Keratinocyte (primary cell): ENCODE measurements around the gene GATA3. TPM values are rescaled to one million over a fixed set of nuclear protein-coding genes. Genes with fewer than 3 reads are reported as not detected.

ENCODE experiments used
- DNase-seq: peaks from one replicate; pipeline ENCODE4 v3.0.0-alpha.2; 2011; ENCODE audit warnings: low read depth, missing footprints, low spot score
- FAIRE-seq: peaks from 2 replicates; lab custom pipeline; 2011; peaks lifted over from hg19 to GRCh38; lab: Jason Lieb, UNC
- H2AFZ ChIP-seq: 2 replicates; pipeline ENCODE4 v1.6.0; 2012; ENCODE audit warnings: low read length, control low read depth, inconsistent platforms; ENCODE audit not compliant: control insufficient read depth
- H3K27ac ChIP-seq: 2 replicates; pipeline ENCODE4 v1.5.1; 2011; ENCODE audit warnings: low read length; ENCODE audit not compliant: control insufficient read depth, insufficient read depth
- H3K27me3 ChIP-seq: 3 replicates; pipeline ENCODE4 v1.6.0; 2011; ENCODE audit warnings: low read length; ENCODE audit not compliant: control insufficient read depth, insufficient read depth; ENCODE audit errors: extremely low read depth
- H3K36me3 ChIP-seq, 2 experiments: 2 replicates in 1 of 2; 3 replicates in 1 of 2; pipeline ENCODE4 v1.5.1; 2011; ENCODE audit warnings: low read length in 2 of 2, mild to moderate bottlenecking in 1 of 2; ENCODE audit not compliant: control insufficient read depth in 2 of 2, insufficient read depth in 2 of 2; ENCODE audit errors: extremely low read depth in 1 of 2
- H3K4me1 ChIP-seq: 3 replicates; pipeline ENCODE4 v1.5.1; 2011; ENCODE audit warnings: low read length; ENCODE audit not compliant: control insufficient read depth, insufficient read depth; ENCODE audit errors: extremely low read depth
- H3K4me2 ChIP-seq: 3 replicates; pipeline ENCODE4 v1.6.0; 2011; ENCODE audit warnings: low read depth, low read length; ENCODE audit not compliant: control insufficient read depth, insufficient read depth; ENCODE audit errors: extremely low read depth
- H3K4me3 ChIP-seq, 3 experiments: fragments of 200-600 bp in 1 of 3; sonication (generic) in 1 of 3; 2 replicates in 2 of 3; 3 replicates in 1 of 3; pipeline ENCODE4 v1.5.1; 2011 to 2016; ENCODE audit warnings: low read length in 3 of 3, mild to moderate bottlenecking in 3 of 3, control low read depth in 2 of 3, inconsistent platforms in 1 of 3, low read depth in 1 of 3, mixed read lengths in 1 of 3, mixed run types in 1 of 3, moderate library complexity in 1 of 3; ENCODE audit not compliant: control insufficient read depth in 2 of 3, insufficient read depth in 2 of 3; ENCODE audit errors: extremely low read depth in 1 of 3
- H3K79me2 ChIP-seq: 2 replicates; pipeline ENCODE4 v1.6.0; 2012; ENCODE audit warnings: low read length; ENCODE audit not compliant: control insufficient read depth, insufficient read depth
- H3K9ac ChIP-seq: 3 replicates; pipeline ENCODE4 v1.6.0; 2011; ENCODE audit warnings: low read length; ENCODE audit not compliant: control insufficient read depth, insufficient read depth; ENCODE audit errors: extremely low read depth
- H3K9me1 ChIP-seq: 3 replicates; pipeline ENCODE4 v1.6.0; 2011; ENCODE audit warnings: low read length; ENCODE audit not compliant: control insufficient read depth, insufficient read depth; ENCODE audit errors: extremely low read depth
- H3K9me3 ChIP-seq: 2 replicates; pipeline ENCODE4 v1.5.1; 2012; ENCODE audit warnings: low read depth, low read length; ENCODE audit not compliant: control insufficient read depth
- H4K20me1 ChIP-seq: 3 replicates; pipeline ENCODE4 v1.6.0; 2011; ENCODE audit warnings: low read length; ENCODE audit not compliant: control insufficient read depth, insufficient read depth; ENCODE audit errors: extremely low read depth
- CTCF ChIP-seq, 3 experiments: IDR thresholded peaks in 1 of 3; conservative IDR thresholded peaks in 1 of 3; optimal IDR thresholded peaks in 1 of 3; 2 replicates in 2 of 3; 3 replicates in 1 of 3; pipeline versions ENCODE3 to v1.5.1; 2011; ENCODE audit warnings: low read length in 3 of 3, mild to moderate bottlenecking in 3 of 3, moderate library complexity in 2 of 3, control low read depth in 1 of 3, inconsistent platforms in 1 of 3; ENCODE audit not compliant: insufficient read depth in 2 of 3; ENCODE audit errors: extremely low read depth in 1 of 3
- EZH2 ChIP-seq: IDR thresholded peaks from one replicate; pipeline ENCODE4 v1.6.1; 2012; ENCODE audit warnings: inconsistent platforms, mild to moderate bottlenecking, low read length, moderate library complexity
- dilution Hi-C: fragments of 300-500 bp; cut with MboI; formaldehyde crosslinking; loops from one replicate; pipeline ENCODE4 v1.7.0; 2020; ENCODE audit warnings: low sequenced_read_pairs; ENCODE audit not compliant: extremely low pct_ligation_motif_present
- polyA plus RNA-seq, 5 experiments: library from polyadenylated mRNA; depleted of rRNA in 3 of 5; stranded (reverse) in 3 of 5; stranded (forward) in 1 of 5; unstranded in 1 of 5; fragments of >200 nt; gene quantifications; 1 replicate in 1 of 5; 2 replicates in 3 of 5; 3 replicates in 1 of 5; pipeline versions ENCODE4 v1.2.1 to v1.2.3, GENCODE V29; 2011 to 2012; ENCODE audit warnings: missing spikeins in 2 of 5, low read depth in 1 of 5, low replicate concordance in 1 of 5

Gene GATA3
- polyA plus RNA-seq, 1 donor (not counting 4 experiments of a cell fraction or from before 2014, with no cell fraction given), result 4.0 TPM

GRCh38 chr10:8061274-8062211 is 7.1 kb downstream of the GATA3 start:
- peaks cover 18 to 30% of the 10 kb centered on the region in 2 experiments for H3K36me3 ChIP-seq
- peak overlapping the region; percentile 82 for H3K27ac ChIP-seq
- peak overlapping the region; percentile 82 to 97 (median 87) for H3K4me3 ChIP-seq
- TF ChIP-seq CTCF (optimal IDR thresholded peaks at IDR 0.05 in 1 of 3, IDR thresholded peaks at IDR 0.05 in 1 of 3, conservative IDR thresholded peaks at IDR 0.05 in 1 of 3; ENCODE audit: extremely low read depth in 1 of 3, insufficient read depth in 2 of 3, low read length in 3 of 3), result no peak
- TF ChIP-seq EZH2, result no peak
- no peaks in the 10 kb centered on the region for H3K9me3 ChIP-seq
- H2AFZ ChIP-seq, result peak overlapping the region; percentile 20
- no peak for DNase-seq
- H3K27me3 ChIP-seq, result no peaks in the 10 kb centered on the region
- H4K20me1 ChIP-seq, result no peaks in the 10 kb centered on the region
- no peaks in the 10 kb centered on the region for H3K9me1 ChIP-seq
- peaks cover 74% of the 10 kb centered on the region for H3K79me2 ChIP-seq
- peak overlapping the region; percentile 86 for H3K9ac ChIP-seq
- peak; percentile 46 for FAIRE-seq
- H3K4me2 ChIP-seq, result peak overlapping the region; percentile 95
- H3K4me1 ChIP-seq, result peaks cover 90% of the 10 kb centered on the region
- dilution Hi-C loops, result no loop called here

GRCh38 chr10:8063128-8063908 is 8.8 kb downstream of the GATA3 start:
- no peak overlapping the region for H3K27ac ChIP-seq
- H3K4me1 ChIP-seq, result peaks cover 81% of the 10 kb centered on the region
- no peak overlapping the region for H2AFZ ChIP-seq
- H4K20me1 ChIP-seq, result no peaks in the 10 kb centered on the region
- H3K79me2 ChIP-seq, result peaks cover 63% of the 10 kb centered on the region
- peaks cover 20 to 41% of the 10 kb centered on the region in 2 experiments for H3K36me3 ChIP-seq
- DNase-seq (no peak), FAIRE-seq (no peak)
- peak overlapping the region; percentile 95 for H3K4me2 ChIP-seq
- TF ChIP-seq CTCF (optimal IDR thresholded peaks at IDR 0.05 in 1 of 3, IDR thresholded peaks at IDR 0.05 in 1 of 3, conservative IDR thresholded peaks at IDR 0.05 in 1 of 3; ENCODE audit: extremely low read depth in 1 of 3, insufficient read depth in 2 of 3, low read length in 3 of 3) (no peak), EZH2 (no peak)
- no peaks in the 10 kb centered on the region for H3K9me3 ChIP-seq
- dilution Hi-C loops, result no loop called here
- no peaks in the 10 kb centered on the region for H3K27me3 ChIP-seq
- peak overlapping the region; percentile 35 for H3K9ac ChIP-seq
- peak overlapping the region in 2 of 3 experiments; percentile 30 to 35 for H3K4me3 ChIP-seq
- no peaks in the 10 kb centered on the region for H3K9me1 ChIP-seq
